B cell (primary cell): ENCODE measurements around the gene S100A12. TPM values are rescaled to one million over a fixed set of nuclear protein-coding genes. Genes with fewer than 3 reads are reported as not detected.

ENCODE experiments used
- ATAC-seq: fragments of 200-7000 bp; cut with Tn5 transposase; one replicate; pipeline ENCODE4 v1.10.0; 2021; ENCODE audit warnings: low read depth, mild to moderate bottlenecking, moderate number of reproducible peaks, moderate library complexity
- CTCF ChIA-PET: fragments of 350-600 bp; sonication (Branson Sonifier 250); formaldehyde crosslinking; loops from one replicate; lab custom pipeline; 2021; ENCODE audit warnings: antibody characterized with exemption, inconsistent platforms; lab: Charles Lee
- POLR2A ChIA-PET: fragments of 350-600 bp; sonication (Branson Sonifier 250); formaldehyde crosslinking; loops from one replicate; lab custom pipeline; 2021; ENCODE audit warnings: antibody characterized with exemption; lab: Charles Lee
- DNase-seq: peaks from one replicate; pipeline ENCODE4 v3.0.0; 2013
- H2AFZ ChIP-seq: 2 replicates; pipeline ENCODE4 v1.6.1; 2012; ENCODE audit warnings: mild to moderate bottlenecking, low read depth, low read length; ENCODE audit not compliant: insufficient read depth, poor library complexity, severe bottlenecking
- H3K27ac ChIP-seq, 2 donors: 1 replicate in 1 of 2; 2 replicates in 1 of 2; pipeline ENCODE4 v1.5.1; 2012 to 2013; ENCODE audit warnings: low read length in 2 of 2, mild to moderate bottlenecking in 2 of 2, moderate library complexity in 1 of 2
- H3K27me3 ChIP-seq, 4 experiments: fragments of 200-600 bp in 1 of 4; sonication (generic) in 1 of 4; replicated peaks in 1 of 4; 1 replicate in 2 of 4; 2 replicates in 2 of 4; pipeline versions ENCODE4 v1.6.1 to v1.7.0; 2013 to 2016; ENCODE audit warnings: low read length in 3 of 4, mild to moderate bottlenecking in 2 of 4, mixed read lengths in 1 of 4, moderate library complexity in 1 of 4; ENCODE audit not compliant: insufficient read depth in 4 of 4, control insufficient read depth in 3 of 4; ENCODE audit errors: control extremely low read depth in 1 of 4
- H3K36me3 ChIP-seq, 2 experiments: replicated peaks in 1 of 2; 1 replicate in 1 of 2; 2 replicates in 1 of 2; pipeline versions ENCODE4 v1.6.1 to v1.7.1; 2013; ENCODE audit warnings: low read length in 1 of 2; ENCODE audit not compliant: insufficient read depth in 2 of 2, control insufficient read depth in 1 of 2; ENCODE audit errors: control extremely low read depth in 1 of 2, extremely low read depth in 1 of 2
- H3K4me1 ChIP-seq, 2 donors: fragments of 200-600 bp in 1 of 2; sonication (generic) in 1 of 2; 1 replicate in 1 of 2; 2 replicates in 1 of 2; pipeline versions ENCODE4 v1.5.1 to v1.6.1; 2013 to 2017; ENCODE audit warnings: low read length in 2 of 2; ENCODE audit not compliant: control insufficient read depth in 2 of 2, insufficient read depth in 2 of 2
- H3K4me2 ChIP-seq: replicated peaks from 2 replicates; pipeline ENCODE3; 2012; ENCODE audit warnings: mild to moderate bottlenecking, low read depth, low read length; ENCODE audit not compliant: poor library complexity, severe bottlenecking
- H3K4me3 ChIP-seq, 5 experiments: fragments of 200-600 bp in 1 of 5; sonication (generic) in 1 of 5; 1 replicate in 3 of 5; 2 replicates in 2 of 5; pipeline versions ENCODE4 v1.5.1 to v1.7.0; 2011 to 2016; ENCODE audit warnings: low read length in 4 of 5, mild to moderate bottlenecking in 4 of 5, low read depth in 2 of 5, control low read depth in 1 of 5, moderate library complexity in 1 of 5; ENCODE audit not compliant: insufficient read depth in 1 of 5; ENCODE audit errors: control extremely low read depth in 1 of 5, extremely low read depth in 1 of 5
- H3K79me2 ChIP-seq: fragments of 200-600 bp; sonication (generic); one replicate; pipeline ENCODE4 v1.6.0; 2016; ENCODE audit warnings: low read length; ENCODE audit not compliant: control insufficient read depth, insufficient read depth
- H3K9ac ChIP-seq: fragments of 200-600 bp; sonication (generic); 2 replicates; pipeline ENCODE4 v1.6.1; 2017; ENCODE audit warnings: mild to moderate bottlenecking, low read length, moderate library complexity
- H3K9me3 ChIP-seq, 3 donors: one replicate each; pipeline versions ENCODE4 v1.6.1 to v1.7.1; 2013; ENCODE audit warnings: low read length in 2 of 3; ENCODE audit not compliant: control insufficient read depth in 2 of 3, insufficient read depth in 1 of 3; ENCODE audit errors: control extremely low read depth in 1 of 3
- H4K20me1 ChIP-seq: 2 replicates; pipeline ENCODE4 v1.6.0; 2012; ENCODE audit warnings: mild to moderate bottlenecking, low read length; ENCODE audit not compliant: insufficient read depth, control insufficient read depth, poor library complexity, severe bottlenecking
- H3K27ac Mint-ChIP-seq: one replicate; pipeline ENCODE4 v1.8.0; 2021; ENCODE audit warnings: mixed read lengths
- H3K27me3 Mint-ChIP-seq: one replicate; pipeline ENCODE4 v1.8.0; 2021; ENCODE audit warnings: mixed read lengths
- H3K4me1 Mint-ChIP-seq: one replicate; pipeline ENCODE4 v1.8.0; 2021; ENCODE audit warnings: mixed read lengths
- H3K4me3 Mint-ChIP-seq: one replicate; pipeline ENCODE4 v1.8.0; 2021; ENCODE audit warnings: mixed read lengths
- H3K9me3 Mint-ChIP-seq: one replicate; pipeline ENCODE4 v1.8.0; 2022; ENCODE audit warnings: mixed read lengths; ENCODE audit not compliant: insufficient read depth
- CTCF ChIP-seq: fragments of 200-600 bp; IDR thresholded peaks from one replicate; pipeline ENCODE4 v1.8.0; 2022; ENCODE audit warnings: antibody characterized with exemption, mild to moderate bottlenecking
- EZH2 ChIP-seq: IDR thresholded peaks from 2 replicates; pipeline ENCODE4 v1.6.1; 2012; ENCODE audit warnings: borderline replicate concordance, low read depth, mild to moderate bottlenecking, moderate library complexity, low read length; ENCODE audit not compliant: insufficient read depth, poor library complexity, severe bottlenecking
- WGBS: methylation state at CpG from one replicate; pipeline ENCODE4 v1.1.5; 2013; ENCODE audit warnings: missing lambda C conversion rate; ENCODE audit not compliant: insufficient coverage; 5-methylcytosine and 5-hydroxymethylcytosine counted together
- intact Hi-C: fragments of 100-400 bp; cut with micrococcal nuclease; formaldehyde crosslinking; loops from one replicate; pipeline ENCODE4 v1.10.0; 2022
- polyA plus RNA-seq: library from polyadenylated mRNA; depleted of rRNA; stranded (reverse); fragments of >200 nt; gene quantifications from 2 replicates; pipeline ENCODE4 v1.2.3, GENCODE V29; 2012
- total RNA-seq, 2 donors: library from RNA; stranded (reverse); fragments of 120-200 nt in 1 of 2; gene quantifications; 1 replicate in 1 of 2; 2 replicates in 1 of 2; pipeline versions ENCODE4 v1.2.3 to v1.2.4, GENCODE V29; 2013 to 2022

S100A12 gene
- total and polyA plus RNA-seq, 2 donors (not counting 1 experiment from before 2014, with no cell fraction given): 3.4 TPM; not detected in 1

- no peak for ATAC-seq
Observed at GRCh38 chr1:153339802-153340201, 35.6 kb downstream of the S100A12 start.

More at GRCh38 chr1:153339802-153340201, 35.6 kb downstream of the S100A12 start:
- no peak for DNase-seq
- no peak overlapping the region for H3K4me3 Mint-ChIP-seq
- H2AFZ ChIP-seq: no peak overlapping the region
- no peak overlapping the region for H3K4me2 ChIP-seq
- peaks cover 4% of the 10 kb centered on the region for H3K4me1 Mint-ChIP-seq
- no peaks in the 10 kb centered on the region for H3K36me3 ChIP-seq
- H3K4me3 ChIP-seq: no peak overlapping the region
- H3K9me3 ChIP-seq: no peaks in the 10 kb centered on the region
- H3K27ac ChIP-seq: no peak overlapping the region
- no peaks in the 10 kb centered on the region for H3K9me3 Mint-ChIP-seq
- intact Hi-C loops: no loop called here
- H3K4me1 ChIP-seq: peaks cover 0 to 3% of the 10 kb centered on the region in 2 donors
- H4K20me1 ChIP-seq: no peaks in the 10 kb centered on the region
- H3K27ac Mint-ChIP-seq: no peak overlapping the region
- TF ChIP-seq EZH2: no peak
- TF ChIP-seq CTCF: no peak
- H3K9ac ChIP-seq: no peak overlapping the region
- no peaks in the 10 kb centered on the region for H3K79me2 ChIP-seq
- whole genome bisulfite sequencing: 40% methylated on average over 5 of the region's 6 CpGs
- CTCF ChIA-PET: no interaction called here
- H3K27me3 Mint-ChIP-seq: peaks cover 61% of the 10 kb centered on the region
- H3K27me3 ChIP-seq: peaks cover 0 to 48% (median 13%) of the 10 kb centered on the region in 4 experiments
- POLR2A ChIA-PET: no interaction called here
